Esophagus muscularis mucosa (tissue), 4 donors: Measurements from ENCODE around the gene INPP5A.

Experiments
- CTCF ChIP-seq, 3 experiments: fragments of 200-600 bp in 2 of 3; fragments of 450-650 bp in 1 of 3; sonication (generic) in 2 of 3; IDR thresholded peaks; one replicate each; pipeline ENCODE4 v1.5.1; 2017 to 2019; ENCODE audit warnings: antibody characterized with exemption in 3 of 3, mild to moderate bottlenecking in 2 of 3, moderate library complexity in 1 of 3
- EP300 ChIP-seq: sonication (generic); formaldehyde crosslinking; IDR thresholded peaks from one replicate; pipeline ENCODE4 v1.6.1; 2017; ENCODE audit warnings: antibody characterized with exemption
- POLR2A ChIP-seq: fragments of 450-650 bp; IDR thresholded peaks from one replicate; pipeline ENCODE4 v1.6.1; 2017; ENCODE audit warnings: antibody characterized with exemption, moderate library complexity, mild to moderate bottlenecking, low read depth

DNA sequence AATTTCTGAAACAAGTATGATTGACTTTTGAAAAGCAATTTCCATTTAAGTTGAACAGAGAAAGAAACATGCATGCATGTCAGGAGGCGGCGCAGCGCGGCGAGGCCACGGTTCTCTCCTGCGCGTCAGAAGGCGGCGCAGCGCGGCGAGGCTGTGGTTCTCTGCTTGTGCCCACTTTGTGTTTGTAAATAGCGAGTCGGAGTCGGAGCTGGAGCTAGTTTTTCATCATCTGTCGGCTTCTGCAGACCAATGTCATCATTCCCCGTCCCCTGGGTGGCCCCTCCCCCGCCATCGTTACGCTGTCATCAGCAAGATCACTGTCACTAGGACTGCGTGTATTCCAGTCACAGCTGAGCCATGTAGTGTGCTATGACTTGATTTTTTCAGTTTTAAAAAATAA lies 49.2 kb downstream of the INPP5A start:
- TF ChIP-seq CTCF (IDR thresholded peaks at IDR 0.05), result no peak
- TF ChIP-seq POLR2A, result no peak
- no peak for TF ChIP-seq EP300
